K562 (cell line): ENCODE results near the gene ZNF343. TPM values are rescaled to one million over a fixed set of nuclear protein-coding genes. Genes with fewer than 3 reads are reported as not detected.

Source experiments
- ATAC-seq: fragments of 200-7000 bp; cut with Tn5 transposase; 3 replicates; pipeline ENCODE4 v1.9.1; 2020; ENCODE audit warnings: moderate library complexity
- BruUV-seq: library from RNA; stranded (reverse); fragments of 400-500 nt; replicated peaks from 2 replicates; lab custom pipeline; 2021; lab: Mats Ljungman, UMichigan
- CTCF ChIA-PET: fragments of 300-600 bp; formaldehyde crosslinking; extraction: SDS; loops from one replicate; lab custom pipeline; 2021; ENCODE audit warnings: low intra/inter-chr PET ratio; lab: Yijun Ruan, JAX
- POLR2A ChIA-PET: fragments of 300-600, 350-650 bp; sonication (Branson Sonifier 250); formaldehyde crosslinking; extraction: SDS; loops from one replicate; lab custom pipeline; 2021; ENCODE audit warnings: antibody characterized with exemption, inconsistent platforms; lab: Yijun Ruan, JAX
- DNase-seq, 4 experiments: peaks; one replicate each; pipeline versions ENCODE4 v3.0.0 to v3.0.0-alpha.2; 2011 to 2018; ENCODE audit warnings: low spot score in 3 of 4, mixed read lengths in 3 of 4; ENCODE audit errors: extremely low read depth in 1 of 4
- FAIRE-seq: peaks from 2 replicates; lab custom pipeline; 2011; peaks lifted over from hg19 to GRCh38; lab: Jason Lieb, UNC
- H2AFZ ChIP-seq: 2 replicates; pipeline ENCODE4 v1.6.0; 2011; ENCODE audit warnings: low read depth, low read length, control low read depth, inconsistent platforms
- H3K27ac ChIP-seq: fragments of 200-600 bp; 3 replicates; pipeline ENCODE4 v1.8.0; 2011; ENCODE audit warnings: low read depth, mild to moderate bottlenecking, control low read depth, inconsistent platforms, low read length, moderate library complexity, mixed read lengths; ENCODE audit errors: extremely low read depth
- H3K27me3 ChIP-seq, 2 experiments: fragments of 300-600 bp in 1 of 2; 2 replicates in 1 of 2; 3 replicates in 1 of 2; pipeline versions ENCODE4 v1.6.0 to v1.8.0; 2011; ENCODE audit warnings: inconsistent platforms in 2 of 2, low read length in 2 of 2, mild to moderate bottlenecking in 1 of 2, mixed read lengths in 1 of 2, moderate library complexity in 1 of 2; ENCODE audit not compliant: control insufficient read depth in 2 of 2, insufficient read depth in 2 of 2
- H3K36me3 ChIP-seq: fragments of 300-600 bp; 3 replicates; pipeline ENCODE4 v1.8.0; 2011; ENCODE audit warnings: mild to moderate bottlenecking, low read length, inconsistent platforms; ENCODE audit not compliant: control insufficient read depth, insufficient read depth
- H3K4me1 ChIP-seq, 2 experiments: fragments of 200-600 bp in 1 of 2; replicated peaks in 1 of 2; 2 replicates in 1 of 2; 3 replicates in 1 of 2; pipeline versions ENCODE4 v1.5.1 to v1.8.0; 2011; ENCODE audit warnings: inconsistent platforms in 2 of 2, low read length in 2 of 2, mild to moderate bottlenecking in 1 of 2, mixed read lengths in 1 of 2, moderate library complexity in 1 of 2; ENCODE audit not compliant: control insufficient read depth in 2 of 2, insufficient read depth in 2 of 2
- H3K4me2 ChIP-seq: 2 replicates; pipeline ENCODE4 v1.6.1; 2011; ENCODE audit warnings: low read length, control low read depth, inconsistent platforms, mixed read lengths; ENCODE audit not compliant: insufficient read depth
- H3K4me3 ChIP-seq: fragments of 200-600 bp; sonication (generic), shearing (Covaris generic); 2 replicates; pipeline ENCODE4 v1.5.1; 2016; ENCODE audit warnings: control low read depth, inconsistent platforms
- H3K79me2 ChIP-seq: fragments of 200-600 bp; 3 replicates; pipeline ENCODE4 v1.8.0; 2011; ENCODE audit warnings: low read length, inconsistent platforms; ENCODE audit not compliant: control insufficient read depth, insufficient read depth
- H3K9ac ChIP-seq, 2 experiments: 2 replicates each; pipeline versions ENCODE4 v1.6.0 to v1.6.1; 2011; ENCODE audit warnings: low read depth in 2 of 2, low read length in 2 of 2, control low read depth in 1 of 2, inconsistent platforms in 1 of 2, mild to moderate bottlenecking in 1 of 2, mixed read lengths in 1 of 2; ENCODE audit not compliant: insufficient read depth in 1 of 2
- H3K9me1 ChIP-seq: one replicate; pipeline ENCODE4 v1.6.0; 2011; ENCODE audit warnings: inconsistent platforms, mild to moderate bottlenecking, low read length, moderate library complexity; ENCODE audit not compliant: control insufficient read depth, insufficient read depth
- H3K9me3 ChIP-seq: replicated peaks from 2 replicates; pipeline ENCODE4 v1.5.1; 2011; ENCODE audit warnings: low read depth, low read length, inconsistent platforms; ENCODE audit not compliant: control insufficient read depth, insufficient read depth
- H4K20me1 ChIP-seq: replicated peaks from 2 replicates; pipeline ENCODE4 v1.6.1; 2011; ENCODE audit warnings: low read length, inconsistent platforms, mixed read lengths; ENCODE audit not compliant: control insufficient read depth, insufficient read depth
- DEAF1 ChIP-seq: fragments of 450-650 bp; formaldehyde crosslinking; IDR thresholded peaks from 2 replicates; pipeline ENCODE4 v1.4.0; 2020; ENCODE audit warnings: mild to moderate bottlenecking, moderate library complexity
- E2F3 ChIP-seq: fragments of 250-450 bp; sonication (Bioruptor Pico); IDR thresholded peaks from 2 replicates; pipeline ENCODE4 v1.4.0; 2020; ENCODE audit warnings: mild to moderate bottlenecking
- ETS1 ChIP-seq: conservative IDR thresholded peaks from 2 replicates; pipeline ENCODE4 v1.6.1; 2011; ENCODE audit warnings: low read depth, mild to moderate bottlenecking, low read length; ENCODE audit not compliant: control insufficient read depth
- NCOR1 ChIP-seq: fragments of 450-650 bp; IDR thresholded peaks from 2 replicates; pipeline ENCODE4 v1.6.1; 2016; ENCODE audit warnings: mild to moderate bottlenecking, moderate library complexity
- NFIC ChIP-seq: fragments of 450-650 bp; IDR thresholded peaks from 2 replicates; pipeline ENCODE4 v1.6.1; 2017; ENCODE audit warnings: mild to moderate bottlenecking, inconsistent platforms
- NFIX ChIP-seq: fragments of 250-450 bp; sonication (Bioruptor Pico); IDR thresholded peaks from 2 replicates; pipeline ENCODE4 v1.4.0; 2020; ENCODE audit warnings: low read depth, mild to moderate bottlenecking, moderate library complexity
- SMARCC2 ChIP-seq: fragments of 450-650 bp; IDR thresholded peaks from 2 replicates; pipeline ENCODE4 v1.6.1; 2017; ENCODE audit warnings: antibody characterized with exemption, moderate library complexity, mild to moderate bottlenecking, low read depth
- SNIP1 ChIP-seq: fragments of 450-650 bp; IDR thresholded peaks from 2 replicates; pipeline ENCODE4 v1.7.1; 2017; ENCODE audit warnings: low read depth, mild to moderate bottlenecking
- TCF7L2 ChIP-seq: fragments of 150-350 bp; IDR thresholded peaks from 2 replicates; pipeline ENCODE4 v1.6.1; 2016; ENCODE audit warnings: low read depth, mild to moderate bottlenecking, low read length, moderate library complexity
- TFAM ChIP-seq: fragments of 250-450 bp; sonication (Bioruptor Pico); conservative IDR thresholded peaks from 2 replicates; pipeline ENCODE4 v1.5.0; 2021; ENCODE audit warnings: mild to moderate bottlenecking, moderate library complexity
- ZKSCAN3 ChIP-seq: fragments of 250-450 bp; sonication (Bioruptor Pico); IDR thresholded peaks from 2 replicates; pipeline ENCODE4 v1.4.0; 2020
- ZNF146 ChIP-seq: IDR thresholded peaks from one replicate; pipeline ENCODE4 v1.6.1; 2018; ENCODE audit warnings: missing compliant biosample characterization; ENCODE audit not compliant: unreplicated experiment
- ZNF77 ChIP-seq: fragments of 250-450 bp; sonication (Bioruptor Pico); IDR thresholded peaks from 2 replicates; pipeline ENCODE4 v1.5.0; 2020
- WGBS: fragments of 100-300 bp; shearing (Covaris generic); methylation state at CpG from one replicate; pipeline ENCODE4 v1.1.6; 2016; ENCODE audit warnings: low coverage, mixed read lengths; ENCODE audit not compliant: insufficient coverage; ENCODE audit errors: missing lambda C conversion rate; 5-methylcytosine and 5-hydroxymethylcytosine counted together
- in situ Hi-C: fragments of 300-500 bp; cut with MboI; formaldehyde crosslinking; loops from 4 replicates; pipeline ENCODE4 v1.15.0; 2018; ENCODE audit warnings: inconsistent platforms, mixed read lengths
- intact Hi-C: fragments of 100-400 bp; cut with micrococcal nuclease; formaldehyde crosslinking; loops from 2 replicates; pipeline ENCODE4 v1.14.2; 2022
- polyA plus RNA-seq, 8 experiments: library from polyadenylated mRNA; depleted of rRNA in 4 of 8; stranded (reverse) in 5 of 8; unstranded in 3 of 8; fragments of >200 nt; fragmentation: Nextera tagmentation in 2 of 8; fragmentation: Illumina TruSeq in 1 of 8; extraction: Ambion mirVana in 2 of 8; extraction: Trizol in 1 of 8; gene quantifications; 2 replicates each; pipeline versions ENCODE4 v1.2.1 to v1.2.3, GENCODE V29; 2011 to 2014; ENCODE audit warnings: inconsistent platforms in 1 of 8, missing spikeins in 1 of 8
- total RNA-seq, 7 experiments: library from RNA; depleted of rRNA in 6 of 7; stranded (reverse); fragments of >200 nt in 6 of 7; fragmentation: Illumina TruSeq in 2 of 7; extraction: Trizol in 2 of 7; gene quantifications; 2 replicates each; pipeline versions ENCODE4 v1.2.1 to v1.2.3, GENCODE V29; 2011 to 2021; ENCODE audit warnings: low replicate concordance in 1 of 7
- TF ChIP-seq, protein P1 (sequence below): fragments of 250-450 bp; sonication (Bioruptor Pico); IDR thresholded peaks from 2 replicates; pipeline ENCODE4 v1.5.0; 2020; ENCODE audit warnings: mild to moderate bottlenecking

The ZNF343 gene
- total and polyA plus RNA-seq, 9 of the 15 experiments (the other 6 are each of a cell fraction or from before 2014, with no cell fraction given): 1.4 to 9.8 (median 6.4) TPM

DNA sequence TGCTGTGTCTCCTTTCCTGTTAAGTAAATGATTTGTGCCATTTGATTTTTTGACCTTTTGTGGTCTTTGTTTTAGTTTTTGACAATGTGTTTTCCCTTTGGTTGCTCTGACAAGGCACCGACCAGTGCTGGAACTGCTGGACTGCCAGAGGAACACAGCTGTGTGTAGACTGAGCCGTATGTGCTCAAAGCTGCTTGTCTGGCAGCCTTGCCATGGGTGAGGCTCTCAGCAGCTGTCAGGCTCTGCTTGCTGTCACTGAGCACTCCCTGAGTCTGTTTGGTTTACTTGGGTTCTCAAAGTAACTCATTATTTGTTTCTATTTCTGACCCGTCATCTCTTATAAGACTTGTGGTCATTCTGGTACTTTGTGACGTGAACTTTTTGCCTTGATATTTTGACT lies 23.1 kb downstream of the ZNF343 start (continued):
- no peak for TF ChIP-seq DEAF1 (CRISPR knock-in tag)

DNA sequence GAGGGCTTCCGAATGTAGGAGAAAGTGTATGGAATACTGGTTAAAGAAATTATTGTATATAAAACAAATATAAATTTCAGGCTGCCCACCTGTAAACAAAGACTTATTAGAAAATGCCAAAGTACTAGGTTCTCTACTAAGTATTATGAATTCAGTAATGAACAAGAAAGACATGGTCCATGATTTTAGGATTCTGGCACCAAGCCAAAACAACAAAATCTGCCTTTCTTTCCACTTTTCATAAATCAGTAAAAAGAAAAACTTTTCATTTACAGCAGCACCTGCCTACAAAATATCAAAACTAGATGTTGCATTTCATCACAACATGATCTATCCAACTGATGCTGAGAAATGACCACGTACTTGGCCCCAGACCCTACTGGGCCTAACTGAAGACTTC lies 23.6 kb downstream of the ZNF343 start:
- no peaks in the 10 kb centered on the region for H3K27me3 ChIP-seq
- 93% methylated on average over 2 of the region's 2 CpGs for WGBS
- peaks cover 60% of the 10 kb centered on the region for H3K36me3 ChIP-seq
- H3K9ac ChIP-seq: no peak overlapping the region
- CTCF ChIA-PET: no interaction called here
- H4K20me1 ChIP-seq: no peaks in the 10 kb centered on the region
- no peak for ATAC-seq
- H3K27ac ChIP-seq: no peak overlapping the region
- TF ChIP-seq NCOR1: no peak
- TF ChIP-seq ETS1: no peak
- TF ChIP-seq TFAM (CRISPR knock-in tag): no peak
- TF ChIP-seq ZKSCAN3 (CRISPR knock-in tag): no peak
- no peak for TF ChIP-seq SMARCC2
- no peak for TF ChIP-seq ZNF146 (CRISPR knock-in tag)
- TF ChIP-seq, protein P1, sequence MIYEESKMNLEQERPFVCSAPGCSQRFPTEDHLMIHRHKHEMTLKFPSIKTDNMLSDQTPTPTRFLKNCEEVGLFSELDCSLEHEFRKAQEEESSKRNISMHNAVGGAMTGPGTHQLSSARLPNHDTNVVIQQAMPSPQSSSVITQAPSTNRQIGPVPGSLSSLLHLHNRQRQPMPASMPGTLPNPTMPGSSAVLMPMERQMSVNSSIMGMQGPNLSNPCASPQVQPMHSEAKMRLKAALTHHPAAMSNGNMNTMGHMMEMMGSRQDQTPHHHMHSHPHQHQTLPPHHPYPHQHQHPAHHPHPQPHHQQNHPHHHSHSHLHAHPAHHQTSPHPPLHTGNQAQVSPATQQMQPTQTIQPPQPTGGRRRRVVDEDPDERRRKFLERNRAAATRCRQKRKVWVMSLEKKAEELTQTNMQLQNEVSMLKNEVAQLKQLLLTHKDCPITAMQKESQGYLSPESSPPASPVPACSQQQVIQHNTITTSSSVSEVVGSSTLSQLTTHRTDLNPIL (CRISPR knock-in tag): no peak
- TF ChIP-seq NFIC: peak; percentile 95
- no peak for TF ChIP-seq ZNF77 (CRISPR knock-in tag)
- TF ChIP-seq SNIP1: no peak
- peak; percentile 93 for TF ChIP-seq NFIX (CRISPR knock-in tag)
- no peak for TF ChIP-seq TCF7L2
- no peak for TF ChIP-seq E2F3 (CRISPR knock-in tag)
- TF ChIP-seq, all 486 proteins: peak for 2
- DNase-seq (no peak), FAIRE-seq (no peak)
- no peak overlapping the region for H2AFZ ChIP-seq
- no peaks in the 10 kb centered on the region for H3K9me1 ChIP-seq
- BruUV-seq: no TSS peak
- H3K9me3 ChIP-seq: no peaks in the 10 kb centered on the region
- intact Hi-C loops (no loop called here), in situ Hi-C loops (no loop called here)
- no peaks in the 10 kb centered on the region for H3K79me2 ChIP-seq
- POLR2A ChIA-PET: interaction anchor here (0.6 kb wide), 1 partner anchor 20 kb away, joined by 4 read pairs; no protein-coding TSS in a partner anchor
- H3K4me2 ChIP-seq: no peak overlapping the region
- no peak overlapping the region for H3K4me3 ChIP-seq
- peaks cover 0 to 2% of the 10 kb centered on the region in 2 experiments; a peak in 1 of 5 replicates for H3K4me1 ChIP-seq
